Cardiac septum (tissue), 1 donor: ENCODE data around the gene SPATA31C2. TPM values are rescaled to one million over a fixed set of nuclear protein-coding genes. Genes with fewer than 3 reads are reported as not detected.

Experiments
- total RNA-seq: library from RNA; stranded (reverse); fragmentation: NEBNext Ultra II Directional; extraction: Animal tissue kit (Norgen Biotek cat#: 25700); gene quantifications from one replicate; pipeline ENCODE4 v1.2.1, GENCODE V29; 2021
- donor health status: DM: no; HTN: no; CAD: no.

Gene SPATA31C2
- total RNA-seq, 1 donor from 2014 or later, result not detected

Other genes starting within 250 kb of the SPATA31C2 start
- gene SPATA31C1, start 220.5 kb downstream of the SPATA31C2 start, total RNA-seq, result not detected
- 1.8 TPM for gene CDK20, start 163.9 kb downstream of the SPATA31C2 start, total RNA-seq
- 49.2 TPM for gene SPIN1, start 250.0 kb upstream of the SPATA31C2 start, total RNA-seq